ENCODE data around the gene SMARCC2.
A peak's percentile ranks its signal among the peaks of the same experiment; 100 is the strongest.
"Not testable (repeated sequence)": the region's sequence is repeated elsewhere in the genome, so short reads cannot be mapped to it uniquely, and the experiment has no call there.

Gene SMARCC2

DNA sequence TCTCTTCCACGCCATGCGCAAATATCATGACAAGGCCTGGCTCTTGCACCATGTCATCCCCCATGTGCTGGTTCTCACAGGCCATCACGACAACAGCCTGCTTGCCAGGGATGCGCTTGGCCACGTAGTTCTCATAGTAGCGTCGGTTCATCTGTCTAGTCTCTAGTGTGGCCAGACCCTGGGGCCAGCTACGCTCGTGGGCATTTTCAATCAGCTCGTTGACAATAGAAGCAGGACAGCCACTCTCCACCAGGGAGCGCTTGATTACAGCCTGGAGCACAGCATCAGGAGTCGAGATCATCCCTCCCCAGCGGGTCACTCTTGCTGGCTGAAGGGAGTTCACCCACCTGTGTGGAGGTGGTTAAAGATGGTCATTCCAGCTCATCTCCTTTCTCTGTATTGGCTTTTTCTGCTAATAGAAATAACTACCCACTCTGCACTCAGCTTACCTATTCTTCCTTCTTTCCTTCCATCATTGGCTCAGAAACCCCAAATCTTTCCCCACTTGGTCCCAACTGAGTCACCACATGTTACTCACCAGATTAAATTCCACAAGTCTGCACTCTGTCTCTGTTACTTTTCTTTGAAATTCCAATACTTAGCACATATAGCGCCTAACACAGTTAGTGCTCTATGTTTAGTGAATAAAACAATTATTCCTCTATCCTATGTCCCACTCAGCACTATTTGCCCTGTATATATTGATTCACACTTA lies 17.3 kb upstream of the SMARCC2 start:
- no peak for DNase-seq

GRCh38 chr12:56205445-56205844 lies 16.2 kb upstream of the SMARCC2 start:
- no peak for DNase-seq

GRCh38 chr12:56204275-56204674 lies 15.0 kb upstream of the SMARCC2 start:
- DNase-seq, result no peak

- DNase-seq, result no peak
Observed at GRCh38 chr12:56202838-56203237, 13.6 kb upstream of the SMARCC2 start.

GRCh38 chr12:56202366-56202765 lies 13.1 kb upstream of the SMARCC2 start:
- no peak for DNase-seq

- no peak for DNase-seq
Observed at GRCh38 chr12:56198836-56199235, 9.6 kb upstream of the SMARCC2 start.

DNA sequence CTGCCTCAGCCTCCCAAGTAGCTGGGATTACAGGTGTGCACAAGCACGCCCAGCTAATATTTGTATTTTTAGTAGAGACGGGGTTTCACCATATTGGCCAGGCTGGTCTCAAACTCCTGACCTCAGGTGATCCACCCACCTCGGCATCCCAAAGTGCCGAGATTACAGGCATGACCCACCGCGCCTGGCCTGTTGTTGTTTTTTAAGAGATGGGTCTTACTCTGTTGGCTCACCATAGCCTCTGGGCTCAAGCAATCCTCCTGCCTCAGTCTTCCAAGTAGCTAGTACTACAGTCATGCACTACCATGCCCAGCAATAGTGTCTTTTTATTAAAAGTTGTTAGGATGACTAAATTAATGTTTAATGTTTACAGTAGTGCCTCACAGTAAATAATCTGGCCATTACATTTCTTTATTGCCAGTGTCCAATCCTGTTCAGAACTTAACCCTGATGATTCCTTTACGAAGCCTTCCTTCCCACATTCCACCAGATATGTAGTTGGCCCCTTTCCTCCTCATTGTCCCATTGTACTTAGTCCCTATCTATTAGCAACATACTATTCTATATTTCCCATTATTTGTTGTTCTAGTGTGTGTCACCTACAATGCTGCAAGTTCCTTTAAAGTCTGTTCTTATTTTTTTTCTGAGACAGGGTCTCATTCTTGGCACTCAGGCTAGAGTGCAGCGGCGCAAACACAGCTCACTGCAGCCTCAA lies 8.8 kb upstream of the SMARCC2 start:
- no peak for DNase-seq

- DNase-seq, result not testable (repeated sequence)
Observed at GRCh38 chr12:56196818-56197550, 7.7 kb upstream of the SMARCC2 start.

DNA sequence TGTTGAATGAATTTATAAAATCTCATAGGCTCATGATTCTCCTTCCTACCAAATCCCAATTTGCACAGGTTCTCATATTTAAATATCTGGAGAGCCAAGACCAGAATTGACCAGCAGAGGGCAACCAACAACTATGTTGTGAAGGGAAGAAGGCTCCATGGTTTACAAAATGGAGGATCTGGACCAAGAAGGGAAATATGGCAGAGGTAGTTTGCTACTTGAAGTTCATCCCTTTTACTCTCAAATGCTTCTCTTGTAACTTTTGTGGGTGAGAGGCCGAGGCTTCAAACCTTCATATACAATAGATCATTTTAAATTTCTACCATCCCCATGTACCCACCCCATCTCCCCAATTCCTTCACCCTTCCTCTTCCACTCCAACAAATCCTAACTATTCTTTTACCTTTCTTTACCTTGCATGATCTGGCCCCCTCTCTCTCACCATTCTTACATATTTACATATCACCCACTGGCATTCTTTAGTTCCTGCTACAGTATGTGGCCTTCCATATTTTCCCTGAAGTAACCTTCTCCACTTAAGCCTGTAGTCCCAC lies 3.8 kb upstream of the SMARCC2 start:
- peak; percentile 33 for DNase-seq

DNA sequence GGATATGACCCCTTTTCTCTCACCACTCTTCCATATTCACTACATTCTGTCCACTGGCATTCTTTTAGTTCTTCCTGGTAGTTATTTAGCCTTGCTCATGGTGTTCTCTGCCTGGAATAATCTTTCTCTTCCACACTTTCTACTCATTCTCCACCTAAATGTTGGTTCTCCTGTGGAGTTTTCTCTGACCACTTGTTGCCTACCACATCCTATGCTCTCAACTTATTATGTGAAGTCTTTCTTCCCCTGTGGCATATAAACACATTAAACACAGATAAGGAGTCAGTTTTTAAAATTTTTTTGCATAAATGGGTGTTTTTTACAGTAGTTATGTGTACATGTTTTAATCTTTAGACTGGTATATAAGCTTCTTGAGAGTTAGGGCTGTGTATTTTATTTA lies 3.3 kb upstream of the SMARCC2 start:
- no peak for DNase-seq

- DNase-seq, result no peak
Observed at GRCh38 chr12:56190695-56191155, 1.4 kb upstream of the SMARCC2 start.

DNA sequence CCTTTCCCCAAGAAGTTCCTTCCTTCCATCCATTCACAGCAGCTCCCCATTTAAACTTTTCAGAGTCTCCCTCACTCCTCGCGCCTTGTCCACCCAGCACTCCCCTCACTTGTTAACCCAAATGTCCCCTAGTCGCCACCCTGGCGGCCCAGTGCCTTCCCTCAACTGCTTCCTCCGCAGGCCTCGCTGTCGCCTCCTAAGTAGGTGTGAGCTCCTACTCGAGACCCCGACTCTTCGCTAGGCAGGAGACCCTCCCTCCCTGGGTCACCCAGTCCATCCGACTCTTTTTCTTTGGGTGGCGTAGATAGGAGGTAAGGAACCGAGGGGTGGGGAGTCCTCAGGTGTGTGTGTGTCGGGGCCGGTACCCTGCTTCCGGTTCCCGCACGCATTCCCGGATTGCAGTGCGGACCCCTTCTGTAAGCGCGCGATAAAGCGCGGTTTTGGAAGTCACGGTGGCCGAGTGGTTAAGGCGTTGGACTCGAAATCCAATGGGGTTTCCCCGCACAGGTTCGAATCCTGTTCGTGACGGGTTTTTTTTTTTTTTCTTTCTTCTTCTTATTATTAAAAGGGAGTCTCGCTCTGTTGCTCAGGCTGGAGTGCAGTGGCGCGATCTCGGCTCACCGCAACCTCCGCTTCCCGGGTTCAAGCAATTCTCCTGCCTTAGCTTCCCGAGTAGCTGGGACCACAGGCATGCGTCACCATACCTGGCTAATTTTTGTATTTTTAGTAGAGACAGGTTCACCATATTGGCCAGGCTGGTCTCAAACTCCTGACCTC lies 823 bp upstream of the SMARCC2 start:
- DNase-seq, result peak; percentile 82

DNA sequence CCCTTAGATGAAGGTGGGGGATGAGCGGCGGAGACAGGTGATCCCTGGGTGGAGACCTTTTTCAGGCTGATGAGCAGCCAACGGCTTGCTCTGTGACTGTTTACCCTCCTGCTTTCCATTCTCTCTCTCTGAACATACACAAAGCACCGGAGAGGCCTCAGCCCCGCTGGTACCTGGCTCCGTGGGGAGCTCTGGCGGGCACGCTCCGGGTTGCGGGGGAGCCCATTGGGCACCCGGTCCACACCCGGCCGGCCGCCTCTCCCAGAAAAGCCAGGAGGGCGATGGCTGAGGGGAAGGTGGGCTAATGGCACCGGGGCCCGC lies 545 bp downstream of the SMARCC2 start:
- DNase-seq, result no peak

DNA sequence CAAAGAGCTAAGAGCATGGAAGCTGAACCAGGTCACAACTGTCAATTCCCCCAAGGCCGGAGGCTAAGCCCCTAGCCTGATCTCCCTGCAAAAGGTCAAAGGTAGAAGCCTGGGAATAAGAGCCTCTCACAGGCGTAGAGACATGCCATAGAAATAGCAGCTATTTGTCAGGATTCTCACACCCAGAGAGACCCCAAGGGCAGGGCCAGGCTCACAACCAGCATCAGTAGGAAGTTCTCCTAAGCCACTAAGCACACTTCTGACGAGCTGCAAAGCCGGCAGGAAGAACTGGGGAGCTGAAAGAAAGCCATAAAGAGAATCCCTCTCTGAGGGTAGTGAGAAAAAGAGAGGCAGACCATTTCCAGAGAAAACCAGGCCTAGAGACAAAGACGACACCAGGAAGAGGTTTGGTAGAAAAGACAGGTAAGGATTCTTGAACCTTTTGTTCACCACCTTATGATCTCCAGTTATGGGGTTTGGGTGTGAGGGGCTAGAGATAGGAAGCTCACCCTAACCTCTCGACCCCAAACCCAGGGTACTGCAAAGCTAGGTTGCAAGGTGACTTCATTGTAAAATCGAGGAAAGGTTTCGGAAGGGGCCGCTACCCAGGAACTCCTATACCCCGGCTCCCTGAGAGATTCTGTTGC lies 1.0 kb downstream of the SMARCC2 start:
- no peak for DNase-seq

- DNase-seq, result no peak
Observed at GRCh38 chr12:56186957-56187356, 2.3 kb downstream of the SMARCC2 start.

DNA sequence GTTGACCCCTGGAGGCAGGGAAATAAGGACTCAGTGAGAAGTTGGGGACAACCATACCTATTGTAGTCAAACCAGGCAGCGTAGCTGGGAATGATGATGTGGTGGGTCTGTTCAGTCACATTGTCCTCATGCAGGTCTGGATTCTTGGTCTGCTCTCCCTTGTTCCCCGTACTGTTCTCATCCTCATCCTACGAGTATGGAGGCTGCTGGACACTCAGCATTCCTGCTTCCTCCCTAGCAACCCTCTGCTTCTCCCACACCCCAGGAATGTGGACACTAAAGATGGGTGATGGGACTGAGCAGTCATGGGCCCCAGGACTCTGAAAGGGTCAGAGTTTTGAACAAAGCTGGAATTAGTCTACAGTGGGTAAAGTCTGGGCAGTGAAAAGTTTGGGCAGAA lies 10.9 kb downstream of the SMARCC2 start:
- DNase-seq, result no peak

DNA sequence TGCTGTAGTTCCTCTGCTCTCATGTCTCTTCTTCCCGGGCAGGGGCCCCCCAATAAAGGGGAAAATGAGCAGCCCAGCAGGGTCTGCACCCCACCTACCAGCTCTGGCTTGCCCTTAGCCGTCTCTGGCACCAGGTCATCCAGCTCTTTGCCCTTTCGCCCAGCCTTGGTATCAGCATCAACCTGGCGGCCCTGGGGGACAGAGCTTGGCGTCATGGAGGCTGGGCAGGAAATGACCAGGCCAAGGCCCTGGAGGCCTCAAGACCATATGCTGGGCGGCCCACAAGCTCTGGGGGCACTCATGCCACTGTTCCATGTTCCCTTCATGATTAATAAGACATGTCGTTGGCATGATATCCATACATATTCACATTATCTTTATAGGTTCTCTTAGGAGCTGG lies 16.4 kb downstream of the SMARCC2 start:
- no peak for DNase-seq

- no peak for DNase-seq
Observed at GRCh38 chr12:56169229-56169759, 20.0 kb downstream of the SMARCC2 start.

- no peak for DNase-seq
Observed at GRCh38 chr12:56165369-56165768, 23.9 kb downstream of the SMARCC2 start.

- DNase-seq, result no peak
Observed at GRCh38 chr12:56164345-56164729, 24.9 kb downstream of the SMARCC2 start.

GRCh38 chr12:56163533-56164344 lies 25.5 kb downstream of the SMARCC2 start:
- DNase-seq, result no peak
